ENCODE measurements around the gene ELOVL1. TPM values are rescaled to one million over a fixed set of nuclear protein-coding genes. Genes with fewer than 3 reads are reported as not detected.

The ELOVL1 gene
- total RNA-seq, 1 experiment from 2014 or later: 21.6 TPM

DNA sequence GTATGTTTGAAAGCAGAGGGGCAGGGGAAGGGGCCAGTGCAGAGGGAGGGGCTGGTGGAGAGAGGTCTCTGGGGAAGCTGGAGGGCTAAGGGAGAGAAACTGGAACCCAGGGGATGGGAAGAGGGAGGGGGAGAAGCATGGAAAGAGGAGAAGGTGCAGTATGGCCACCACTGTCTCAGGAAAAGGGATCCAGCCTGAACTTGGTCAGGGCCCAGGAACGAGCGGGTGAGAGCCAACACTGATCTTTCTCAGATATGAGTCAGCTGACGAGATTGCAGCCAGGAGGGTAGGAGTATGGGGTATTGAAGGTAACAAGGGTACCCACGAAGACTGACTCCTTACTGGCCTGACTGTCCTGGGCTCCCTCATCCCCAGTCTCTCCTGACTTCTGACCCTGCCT, 49.0 kb downstream of the ELOVL1 start:
- H2BK15ac ChIP-seq (ENCODE audit: low read depth, low read length): no peak overlapping the region
- H4K91ac ChIP-seq (ENCODE audit: insufficient read length, low read depth, low read length): no peak overlapping the region
- no peaks in the 10 kb centered on the region for H3K9me3 Mint-ChIP-seq
- H2BK20ac ChIP-seq (ENCODE audit: low read depth, low read length, poor library complexity, severe bottlenecking): no peak overlapping the region
- TF ChIP-seq, protein P1, sequence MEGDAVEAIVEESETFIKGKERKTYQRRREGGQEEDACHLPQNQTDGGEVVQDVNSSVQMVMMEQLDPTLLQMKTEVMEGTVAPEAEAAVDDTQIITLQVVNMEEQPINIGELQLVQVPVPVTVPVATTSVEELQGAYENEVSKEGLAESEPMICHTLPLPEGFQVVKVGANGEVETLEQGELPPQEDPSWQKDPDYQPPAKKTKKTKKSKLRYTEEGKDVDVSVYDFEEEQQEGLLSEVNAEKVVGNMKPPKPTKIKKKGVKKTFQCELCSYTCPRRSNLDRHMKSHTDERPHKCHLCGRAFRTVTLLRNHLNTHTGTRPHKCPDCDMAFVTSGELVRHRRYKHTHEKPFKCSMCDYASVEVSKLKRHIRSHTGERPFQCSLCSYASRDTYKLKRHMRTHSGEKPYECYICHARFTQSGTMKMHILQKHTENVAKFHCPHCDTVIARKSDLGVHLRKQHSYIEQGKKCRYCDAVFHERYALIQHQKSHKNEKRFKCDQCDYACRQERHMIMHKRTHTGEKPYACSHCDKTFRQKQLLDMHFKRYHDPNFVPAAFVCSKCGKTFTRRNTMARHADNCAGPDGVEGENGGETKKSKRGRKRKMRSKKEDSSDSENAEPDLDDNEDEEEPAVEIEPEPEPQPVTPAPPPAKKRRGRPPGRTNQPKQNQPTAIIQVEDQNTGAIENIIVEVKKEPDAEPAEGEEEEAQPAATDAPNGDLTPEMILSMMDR (conservative IDR thresholded peaks at IDR 0.05): no peak
- no peaks in the 10 kb centered on the region for H3K79me2 ChIP-seq (ENCODE audit: insufficient read depth, low read length)
- no peak overlapping the region for H3K4me2 ChIP-seq (ENCODE audit: insufficient read depth, insufficient read length, low read length)
- no peak overlapping the region for H3K27ac ChIP-seq (ENCODE audit: insufficient read length, low read depth, low read length)
- H3K9ac ChIP-seq (ENCODE audit: extremely low read depth, insufficient read length, low read length): no peak overlapping the region
- H4K8ac ChIP-seq (replicated peaks; ENCODE audit: insufficient read length, low read depth, low read length): no peak overlapping the region
- no peak overlapping the region for H2BK12ac ChIP-seq (ENCODE audit: insufficient read length, low read depth, low read length)
- WGBS (ENCODE audit: extremely low coverage, insufficient read length, low lambda C conversion rate): no CpG with 5 or more reads among the region's 4 CpGs
- no peak overlapping the region for H2AFZ ChIP-seq (ENCODE audit: low read length)
- H3K4me3 Mint-ChIP-seq: no peak overlapping the region
- no peaks in the 10 kb centered on the region; the same call in none of the 2 replicates for H3K27me3 Mint-ChIP-seq (ENCODE audit: low read depth)
- H2AK5ac ChIP-seq (ENCODE audit: insufficient read length, low read length): no peak overlapping the region
- no peak overlapping the region for H3T11ph ChIP-seq (ENCODE audit: low read length)
- H3K18ac ChIP-seq (ENCODE audit: insufficient read length, low read depth, low read length): no peak overlapping the region
- H3K23me2 ChIP-seq (ENCODE audit: insufficient read length, low read depth, low read length, poor library complexity, severe bottlenecking): no peaks in the 10 kb centered on the region
- DNase-seq: no peak
- no peaks in the 10 kb centered on the region for H4K20me1 ChIP-seq (ENCODE audit: control insufficient read depth, insufficient read depth, insufficient read length)
- no peak overlapping the region for H2BK5ac ChIP-seq (ENCODE audit: insufficient read length, low read length)
- H3K27me3 ChIP-seq (ENCODE audit: insufficient read depth, low read length): no peaks in the 10 kb centered on the region
- no peak overlapping the region for H3K56ac ChIP-seq (ENCODE audit: insufficient read length, low read depth, low read length)
- no peak overlapping the region for H3K4ac ChIP-seq (ENCODE audit: low read depth, low read length)
- H3K4me1 Mint-ChIP-seq: peaks cover 7 to 11% of the 10 kb centered on the region in 2 experiments
- H3K9me3 ChIP-seq (ENCODE audit: control insufficient read depth, low read depth, low read length): no peaks in the 10 kb centered on the region
- H3K14ac ChIP-seq (ENCODE audit: insufficient read depth, low read length): no peak overlapping the region
- H3K36me3 Mint-ChIP-seq (ENCODE audit: insufficient read depth in 1 of 3, low read depth in 3 of 3): no peaks in the 10 kb centered on the region
- no peak overlapping the region for H3K23ac ChIP-seq (ENCODE audit: insufficient read length, low read depth, low read length)
- H3K27ac Mint-ChIP-seq: peak overlapping the region in 1 of 3 experiments; percentile 80; a peak in 1 of 7 replicates
- H4K5ac ChIP-seq (ENCODE audit: insufficient read length, low read depth, low read length): no peak overlapping the region
- no peaks in the 10 kb centered on the region for H3K79me1 ChIP-seq (ENCODE audit: insufficient read depth, low read depth, low read length, poor library complexity, severe bottlenecking)
- H3K4me1 ChIP-seq (ENCODE audit: insufficient read depth, low read length): no peaks in the 10 kb centered on the region
- no peak overlapping the region for H2BK120ac ChIP-seq (ENCODE audit: low read depth, low read length, poor library complexity, severe bottlenecking)
